Neural progenitor cell (in vitro differentiated cells): ENCODE measurements around the gene FZD10. TPM values are rescaled to one million over a fixed set of nuclear protein-coding genes. Genes with fewer than 3 reads are reported as not detected.

ENCODE experiments used
- DNase-seq: peaks from one replicate; pipeline ENCODE4 v3.0.0-alpha.2; 2016; ENCODE audit warnings: low spot score
- H2AFZ ChIP-seq: fragments of 200-600 bp; sonication (generic); replicated peaks from 2 replicates; pipeline ENCODE4 v1.6.1; 2016; ENCODE audit warnings: antibody characterized with exemption
- H3F3A ChIP-seq: fragments of 200-600 bp; sonication (generic); 2 replicates; pipeline ENCODE4 v1.6.1; 2016; ENCODE audit warnings: antibody characterized with exemption, low read depth
- H3K27ac ChIP-seq: fragments of 200-600 bp; sonication (generic); 2 replicates; pipeline ENCODE4 v1.5.1; 2016; ENCODE audit warnings: mild to moderate bottlenecking
- H3K27me3 ChIP-seq: fragments of 200-600 bp; sonication (generic); 2 replicates; pipeline ENCODE4 v1.6.1; 2016; ENCODE audit warnings: mild to moderate bottlenecking, moderate library complexity
- H3K36me3 ChIP-seq: fragments of 200-600 bp; sonication (generic); 2 replicates; pipeline ENCODE4 v1.5.1; 2016
- H3K4me1 ChIP-seq: fragments of 200-600 bp; sonication (generic); 2 replicates; pipeline ENCODE4 v1.6.1; 2016; ENCODE audit warnings: mixed run types
- H3K4me2 ChIP-seq: fragments of 200-600 bp; sonication (generic); 2 replicates; pipeline ENCODE4 v1.6.1; 2016
- H3K4me3 ChIP-seq: fragments of 200-600 bp; sonication (generic); 2 replicates; pipeline ENCODE4 v1.5.1; 2016
- H3K79me2 ChIP-seq: fragments of 200-600 bp; sonication (generic); 2 replicates; pipeline ENCODE4 v1.6.1; 2016; ENCODE audit warnings: low read depth
- H3K9ac ChIP-seq: fragments of 200-600 bp; sonication (generic); 2 replicates; pipeline ENCODE4 v1.6.1; 2016
- H3K9me3 ChIP-seq: fragments of 200-600 bp; sonication (generic); 2 replicates; pipeline ENCODE4 v1.5.1; 2016; ENCODE audit warnings: low read depth
- H4K20me1 ChIP-seq: fragments of 200-600 bp; sonication (generic); 2 replicates; pipeline ENCODE4 v1.6.1; 2016; ENCODE audit warnings: low read depth
- H3K27ac Mint-ChIP-seq: 3 replicates; pipeline ENCODE4 v1.8.0; 2021; ENCODE audit warnings: mixed read lengths
- H3K27me3 Mint-ChIP-seq: 2 replicates; pipeline ENCODE4 v1.8.0; 2022; ENCODE audit warnings: low read depth, mild to moderate bottlenecking, inconsistent platforms, moderate library complexity, mixed read lengths; ENCODE audit not compliant: insufficient read depth
- H3K36me3 Mint-ChIP-seq: 3 replicates; pipeline ENCODE4 v1.8.0; 2021; ENCODE audit warnings: mixed read lengths
- H3K4me1 Mint-ChIP-seq: 3 replicates; pipeline ENCODE4 v1.8.0; 2021; ENCODE audit warnings: mixed read lengths
- H3K4me3 Mint-ChIP-seq: 3 replicates; pipeline ENCODE4 v1.8.0; 2021; ENCODE audit warnings: mild to moderate bottlenecking, moderate library complexity, mixed read lengths
- H3K9me3 Mint-ChIP-seq: 3 replicates; pipeline ENCODE4 v1.8.0; 2020; ENCODE audit warnings: mixed read lengths
- CTCF ChIP-seq: fragments of 200-600 bp; sonication (generic); IDR thresholded peaks from 2 replicates; pipeline ENCODE4 v1.5.1; 2017; ENCODE audit warnings: antibody characterized with exemption, mild to moderate bottlenecking
- EZH2 ChIP-seq: fragments of 200-600 bp; sonication (generic); IDR thresholded peaks from 2 replicates; pipeline ENCODE4 v1.6.1; 2017; ENCODE audit warnings: antibody characterized with exemption, mild to moderate bottlenecking, moderate library complexity
- EZH2phosphoT487 ChIP-seq: fragments of 200-600 bp; sonication (generic); IDR thresholded peaks from 2 replicates; pipeline ENCODE4 v1.6.1; 2017; ENCODE audit warnings: antibody characterized with exemption
- total RNA-seq: library from RNA; depleted of rRNA; stranded (reverse); fragments of >200 nt; gene quantifications from 2 replicates; pipeline ENCODE4 v1.2.3, GENCODE V29; 2015; ENCODE audit warnings: low replicate concordance

The FZD10 gene
- total RNA-seq, 1 donor from 2014 or later = 0.11 TPM

GRCh38 chr12:130116791-130117190, 45.5 kb upstream of the FZD10 start:
- Histone ChIP-seq H3K79me2 (no peaks in the 10 kb centered on the region), H3K9me3 (no peaks in the 10 kb centered on the region), H3K27me3 (peaks cover 11% of the 10 kb centered on the region), H3F3A (no peaks in the 10 kb centered on the region), H3K27ac (no peak overlapping the region), H3K4me3 (no peak overlapping the region), H3K9ac (no peak overlapping the region), H3K4me1 (peaks cover 14% of the 10 kb centered on the region), H3K36me3 (no peaks in the 10 kb centered on the region), H2AFZ (no peak overlapping the region), H4K20me1 (no peaks in the 10 kb centered on the region), H3K4me2 (no peak overlapping the region)
- Mint-ChIP-seq H3K27ac (peak overlapping the region; percentile 42), H3K4me3 (no peak overlapping the region), H3K27me3 (peaks cover 11% of the 10 kb centered on the region), H3K9me3 (peaks cover 3% of the 10 kb centered on the region), H3K36me3 (no peaks in the 10 kb centered on the region), H3K4me1 (peaks cover 54% of the 10 kb centered on the region)
- no peak for TF ChIP-seq EZH2phosphoT487
- no peak for TF ChIP-seq EZH2
- no peak for TF ChIP-seq CTCF
- no peak for DNase-seq

- Histone ChIP-seq H2AFZ (no peak overlapping the region), H3F3A (no peaks in the 10 kb centered on the region), H3K4me2 (no peak overlapping the region), H3K9me3 (no peaks in the 10 kb centered on the region), H3K79me2 (no peaks in the 10 kb centered on the region), H3K36me3 (no peaks in the 10 kb centered on the region), H3K4me1 (peaks cover 14% of the 10 kb centered on the region), H3K9ac (no peak overlapping the region), H4K20me1 (no peaks in the 10 kb centered on the region), H3K4me3 (no peak overlapping the region), H3K27ac (no peak overlapping the region), H3K27me3 (peaks cover 15% of the 10 kb centered on the region)
- Mint-ChIP-seq H3K27ac (peak overlapping the region; percentile 51), H3K4me1 (peaks cover 51% of the 10 kb centered on the region), H3K36me3 (no peaks in the 10 kb centered on the region), H3K4me3 (no peak overlapping the region), H3K27me3 (peaks cover 11% of the 10 kb centered on the region), H3K9me3 (peaks cover 3% of the 10 kb centered on the region)
- no peak for TF ChIP-seq CTCF
- no peak for TF ChIP-seq EZH2phosphoT487
- no peak for TF ChIP-seq EZH2
- no peak for DNase-seq
Observed at GRCh38 chr12:130117233-130117632, 45.0 kb upstream of the FZD10 start.

GRCh38 chr12:130117701-130118100, 44.6 kb upstream of the FZD10 start:
- H3K27me3 Mint-ChIP-seq = peaks cover 11% of the 10 kb centered on the region
- Histone ChIP-seq H2AFZ (no peak overlapping the region), H3K79me2 (no peaks in the 10 kb centered on the region), H3F3A (no peaks in the 10 kb centered on the region), H3K36me3 (no peaks in the 10 kb centered on the region), H3K27ac (no peak overlapping the region), H3K4me3 (no peak overlapping the region), H4K20me1 (no peaks in the 10 kb centered on the region), H3K4me1 (peaks cover 14% of the 10 kb centered on the region), H3K27me3 (peaks cover 19% of the 10 kb centered on the region), H3K9me3 (no peaks in the 10 kb centered on the region), H3K9ac (no peak overlapping the region), H3K4me2 (no peak overlapping the region)
- TF ChIP-seq CTCF (no peak), EZH2 (no peak), EZH2phosphoT487 (no peak)
- no peak overlapping the region for H3K4me3 Mint-ChIP-seq
- peaks cover 49% of the 10 kb centered on the region for H3K4me1 Mint-ChIP-seq
- H3K27ac Mint-ChIP-seq = peak overlapping the region; percentile 51
- H3K9me3 Mint-ChIP-seq = peaks cover 3% of the 10 kb centered on the region
- no peak for DNase-seq
- H3K36me3 Mint-ChIP-seq = no peaks in the 10 kb centered on the region

GRCh38 chr12:130118181-130118580, 44.1 kb upstream of the FZD10 start:
- H3K9ac ChIP-seq = no peak overlapping the region
- H3F3A ChIP-seq = no peaks in the 10 kb centered on the region
- no peaks in the 10 kb centered on the region for H3K79me2 ChIP-seq
- H3K4me2 ChIP-seq = no peak overlapping the region
- H3K36me3 ChIP-seq = no peaks in the 10 kb centered on the region
- no peak overlapping the region for H3K4me3 Mint-ChIP-seq
- H3K4me3 ChIP-seq = no peak overlapping the region
- TF ChIP-seq EZH2phosphoT487 (no peak), EZH2 (no peak), CTCF (no peak)
- H3K27me3 ChIP-seq = peaks cover 19% of the 10 kb centered on the region
- peaks cover 11% of the 10 kb centered on the region for H3K27me3 Mint-ChIP-seq
- H2AFZ ChIP-seq = no peak overlapping the region
- no peaks in the 10 kb centered on the region for H4K20me1 ChIP-seq
- H3K9me3 ChIP-seq = no peaks in the 10 kb centered on the region
- no peak overlapping the region for H3K27ac Mint-ChIP-seq
- peaks cover 14% of the 10 kb centered on the region for H3K4me1 ChIP-seq
- H3K9me3 Mint-ChIP-seq = peaks cover 3% of the 10 kb centered on the region
- H3K36me3 Mint-ChIP-seq = no peaks in the 10 kb centered on the region
- DNase-seq = no peak
- H3K27ac ChIP-seq = no peak overlapping the region
- H3K4me1 Mint-ChIP-seq = peaks cover 45% of the 10 kb centered on the region
